Psoas muscle (tissue), 8 donors: ENCODE results near the gene FILIP1. TPM values are rescaled to one million over a fixed set of nuclear protein-coding genes. Genes with fewer than 3 reads are reported as not detected.

Experiments
- ATAC-seq, 4 donors: fragments of 200-7000 bp; cut with Tn5 transposase; one replicate each; pipeline ENCODE4 v1.9.1; 2020; ENCODE audit warnings: moderate library complexity in 3 of 4, mild to moderate bottlenecking in 2 of 4
- DNase-seq, 2 donors: peaks; one replicate each; pipeline ENCODE4 v3.0.0-alpha.2; 2020
- H3K27ac ChIP-seq: fragments of 200-600 bp; one replicate; pipeline ENCODE4 v1.8.0; 2022
- H3K27me3 ChIP-seq, 3 donors: fragments of 200-600 bp in 1 of 3; one replicate each; pipeline versions ENCODE4 v1.6.1 to v1.8.0; 2013 to 2022; ENCODE audit warnings: low read length in 2 of 3, mild to moderate bottlenecking in 2 of 3, moderate library complexity in 1 of 3; ENCODE audit not compliant: insufficient read depth in 3 of 3
- H3K36me3 ChIP-seq, 2 donors: fragments of 200-600 bp in 1 of 2; one replicate each; pipeline versions ENCODE4 v1.6.1 to v1.8.0; 2013 to 2022; ENCODE audit warnings: low read depth in 1 of 2, mild to moderate bottlenecking in 1 of 2, moderate library complexity in 1 of 2; ENCODE audit not compliant: insufficient read depth in 1 of 2
- H3K4me1 ChIP-seq: fragments of 200-600 bp; one replicate; pipeline ENCODE4 v1.8.0; 2022
- H3K4me3 ChIP-seq: fragments of 200-600 bp; one replicate; pipeline ENCODE4 v1.8.0; 2022; ENCODE audit warnings: mild to moderate bottlenecking
- H3K9me3 ChIP-seq: fragments of 200-600 bp; one replicate; pipeline ENCODE4 v1.8.0; 2022
- WGBS, 3 donors: extraction: QIAGEN DNeasy Blood & Tissue Kit; methylation state at CpG; one replicate each; pipeline versions ENCODE4 v1.1.6 to v1.1.7; 2013; 5-methylcytosine and 5-hydroxymethylcytosine counted together
- intact Hi-C, 2 donors: fragments of 100-400 bp; cut with DNase I; formaldehyde crosslinking; loops; one replicate each; pipeline versions ENCODE4 v1.11.0 to v1.14.2; 2022
- long read RNA-seq, 2 donors: library from polyadenylated mRNA; unstranded; transcript quantifications; one replicate each; pipeline ENCODE4 v2.0.0, GENCODE V29; 2021
- polyA plus RNA-seq, 3 donors: library from polyadenylated mRNA; stranded (reverse); fragments of 200-250 nt; gene quantifications; one replicate each; pipeline ENCODE4 v1.2.3, GENCODE V29; 2013
- total RNA-seq, 4 donors: library from RNA; stranded (reverse); fragmentation: NEBNext Ultra II Directional in 2 of 4; extraction: Animal tissue kit (Norgen Biotek cat#: 25700) in 2 of 4; gene quantifications; one replicate each; pipeline versions ENCODE4 v1.2.1 to v1.2.4, GENCODE V29; 2021 to 2023
- TF ChIP-seq, protein P1 (sequence below): fragments of 200-600 bp; IDR thresholded peaks from one replicate; pipeline ENCODE4 v1.8.0; 2022; ENCODE audit warnings: antibody characterized with exemption
- donor health status: healthy with polysubstance abuse.
- donor health status: DM: no; HTN: no; CAD: no; lungs with moderate emphysema.
- donor health status: Bipolar disorder and iron deficiency.
- donor health status: healthy.
- donor health status: DM: yes; HTN: yes; CAD: no.
- donor health status: DM: no; HTN: no; CAD: no.
- donor health status: DM: no; HTN: no; CAD: no.
- donor health status: DM: yes; HTN: yes; CAD: no.

FILIP1 gene, protein sequence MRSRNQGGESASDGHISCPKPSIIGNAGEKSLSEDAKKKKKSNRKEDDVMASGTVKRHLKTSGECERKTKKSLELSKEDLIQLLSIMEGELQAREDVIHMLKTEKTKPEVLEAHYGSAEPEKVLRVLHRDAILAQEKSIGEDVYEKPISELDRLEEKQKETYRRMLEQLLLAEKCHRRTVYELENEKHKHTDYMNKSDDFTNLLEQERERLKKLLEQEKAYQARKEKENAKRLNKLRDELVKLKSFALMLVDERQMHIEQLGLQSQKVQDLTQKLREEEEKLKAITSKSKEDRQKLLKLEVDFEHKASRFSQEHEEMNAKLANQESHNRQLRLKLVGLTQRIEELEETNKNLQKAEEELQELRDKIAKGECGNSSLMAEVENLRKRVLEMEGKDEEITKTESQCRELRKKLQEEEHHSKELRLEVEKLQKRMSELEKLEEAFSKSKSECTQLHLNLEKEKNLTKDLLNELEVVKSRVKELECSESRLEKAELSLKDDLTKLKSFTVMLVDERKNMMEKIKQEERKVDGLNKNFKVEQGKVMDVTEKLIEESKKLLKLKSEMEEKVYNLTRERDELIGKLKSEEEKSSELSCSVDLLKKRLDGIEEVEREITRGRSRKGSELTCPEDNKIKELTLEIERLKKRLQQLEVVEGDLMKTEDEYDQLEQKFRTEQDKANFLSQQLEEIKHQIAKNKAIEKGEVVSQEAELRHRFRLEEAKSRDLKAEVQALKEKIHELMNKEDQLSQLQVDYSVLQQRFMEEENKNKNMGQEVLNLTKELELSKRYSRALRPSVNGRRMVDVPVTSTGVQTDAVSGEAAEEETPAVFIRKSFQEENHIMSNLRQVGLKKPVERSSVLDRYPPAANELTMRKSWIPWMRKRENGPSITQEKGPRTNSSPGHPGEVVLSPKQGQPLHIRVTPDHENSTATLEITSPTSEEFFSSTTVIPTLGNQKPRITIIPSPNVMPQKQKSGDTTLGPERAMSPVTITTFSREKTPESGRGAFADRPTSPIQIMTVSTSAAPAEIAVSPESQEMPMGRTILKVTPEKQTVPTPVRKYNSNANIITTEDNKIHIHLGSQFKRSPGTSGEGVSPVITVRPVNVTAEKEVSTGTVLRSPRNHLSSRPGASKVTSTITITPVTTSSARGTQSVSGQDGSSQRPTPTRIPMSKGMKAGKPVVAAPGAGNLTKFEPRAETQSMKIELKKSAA (N-terminal part only)
- 100 to 1,000 TPM in 1 of 4 donors, 10 to 100 TPM in 3; 71.5 to 129 (median 87.1) TPM for total RNA-seq
- 10 to 100 TPM in 2 of 3 donors, 1 to 10 TPM in 1; 2.8 to 32.4 (median 20.1) TPM for polyA plus RNA-seq
- long read RNA-seq, donor 1, full-length matches to known transcripts: 1 of 38 reads
- long read RNA-seq, donor 1, partial matches to known transcripts: 26 of 38 reads
- long read RNA-seq, donor 1, other reads (novel, unspliced or antisense): 11 of 38 reads
- long read RNA-seq, donor 2, partial matches to known transcripts: 43 of 71 reads
- long read RNA-seq, donor 2, other reads (novel, unspliced or antisense): 28 of 71 reads

DNA sequence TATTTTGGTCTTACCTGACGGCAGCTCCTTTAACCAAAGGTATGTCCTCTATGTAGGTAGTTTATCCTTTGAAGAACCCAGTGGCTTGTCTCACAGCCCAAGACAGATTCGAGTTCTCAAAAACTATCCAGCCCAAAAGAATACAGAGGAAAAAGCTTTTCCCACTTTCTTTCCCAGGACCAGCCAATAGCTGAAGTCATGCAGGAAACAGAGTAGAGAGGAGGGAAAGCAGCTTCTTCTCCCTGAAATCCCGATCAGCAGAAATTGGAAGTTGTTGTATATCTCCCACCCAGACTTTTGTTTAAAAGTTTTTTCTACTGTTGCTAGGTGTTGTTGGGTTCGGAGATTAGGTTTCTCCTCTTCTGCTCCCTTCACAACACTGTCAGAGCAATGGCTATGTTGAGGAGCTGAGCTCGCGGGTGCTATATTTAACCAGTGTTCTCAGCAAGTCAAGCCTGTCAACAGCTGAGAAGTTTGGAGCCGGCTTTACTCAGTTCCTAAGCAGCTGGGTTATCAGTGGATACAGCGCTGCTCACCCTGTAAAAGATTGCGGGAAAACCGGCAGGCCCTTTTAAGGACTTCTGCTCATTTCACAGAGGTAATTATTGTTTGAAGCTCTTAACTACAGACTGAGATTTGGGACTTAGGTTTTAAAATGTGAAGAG lies at the start of gene FILIP1:
Gene FILIP1, minus strand, starts transcription at position 401 of the 665 bp plus-strand sequence. CDS start 78,828 bp downstream, outside the sequence.
- no peaks in the 10 kb centered on the region for H3K27me3 ChIP-seq
- H3K4me1 ChIP-seq: peaks cover 46% of the 10 kb centered on the region
- WGBS, 3 donors: 3 to 4% (median 4%) methylated on average over 10 of the region's 10 CpGs
- peak within 1 kb of the TSS; percentile 97 for H3K27ac ChIP-seq
- intact Hi-C loops: loop anchor here (5.0 kb wide), 2 partner anchors 56 to 116 kb away; no protein-coding TSS in a partner anchor
- ATAC-seq (peak; percentile 92 to 98 (median 94)), DNase-seq (peak; percentile 43 to 81)
- no peaks in the 10 kb centered on the region for H3K36me3 ChIP-seq
- no peaks in the 10 kb centered on the region for H3K9me3 ChIP-seq
- TF ChIP-seq, protein P1, sequence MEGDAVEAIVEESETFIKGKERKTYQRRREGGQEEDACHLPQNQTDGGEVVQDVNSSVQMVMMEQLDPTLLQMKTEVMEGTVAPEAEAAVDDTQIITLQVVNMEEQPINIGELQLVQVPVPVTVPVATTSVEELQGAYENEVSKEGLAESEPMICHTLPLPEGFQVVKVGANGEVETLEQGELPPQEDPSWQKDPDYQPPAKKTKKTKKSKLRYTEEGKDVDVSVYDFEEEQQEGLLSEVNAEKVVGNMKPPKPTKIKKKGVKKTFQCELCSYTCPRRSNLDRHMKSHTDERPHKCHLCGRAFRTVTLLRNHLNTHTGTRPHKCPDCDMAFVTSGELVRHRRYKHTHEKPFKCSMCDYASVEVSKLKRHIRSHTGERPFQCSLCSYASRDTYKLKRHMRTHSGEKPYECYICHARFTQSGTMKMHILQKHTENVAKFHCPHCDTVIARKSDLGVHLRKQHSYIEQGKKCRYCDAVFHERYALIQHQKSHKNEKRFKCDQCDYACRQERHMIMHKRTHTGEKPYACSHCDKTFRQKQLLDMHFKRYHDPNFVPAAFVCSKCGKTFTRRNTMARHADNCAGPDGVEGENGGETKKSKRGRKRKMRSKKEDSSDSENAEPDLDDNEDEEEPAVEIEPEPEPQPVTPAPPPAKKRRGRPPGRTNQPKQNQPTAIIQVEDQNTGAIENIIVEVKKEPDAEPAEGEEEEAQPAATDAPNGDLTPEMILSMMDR: no peak
- peak within 1 kb of the TSS; percentile 80 for H3K4me3 ChIP-seq

DNA sequence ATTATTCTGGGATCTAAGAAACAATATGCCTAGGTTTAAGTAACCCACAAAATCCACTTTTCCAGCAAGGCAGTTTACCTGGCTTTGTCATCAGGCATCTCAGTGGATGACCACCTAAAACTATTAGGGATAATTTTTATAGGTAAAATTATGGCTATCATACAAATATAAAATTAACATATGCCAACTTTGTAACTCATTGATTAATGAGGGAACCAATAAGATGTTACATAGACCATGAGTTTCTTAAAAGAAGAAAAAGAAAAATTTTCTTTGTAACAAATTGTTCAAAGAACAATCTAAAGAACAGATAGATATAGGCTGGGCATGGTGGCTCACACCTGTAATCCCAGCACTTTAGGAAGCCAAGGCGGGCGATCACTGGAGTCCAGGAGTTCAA lies 49.7 kb upstream of the FILIP1 start:
- TF ChIP-seq, protein P1: no peak
- 82 to 100% (median 94%) methylated on average over 2 of the region's 2 CpGs for WGBS, 3 donors

DNA sequence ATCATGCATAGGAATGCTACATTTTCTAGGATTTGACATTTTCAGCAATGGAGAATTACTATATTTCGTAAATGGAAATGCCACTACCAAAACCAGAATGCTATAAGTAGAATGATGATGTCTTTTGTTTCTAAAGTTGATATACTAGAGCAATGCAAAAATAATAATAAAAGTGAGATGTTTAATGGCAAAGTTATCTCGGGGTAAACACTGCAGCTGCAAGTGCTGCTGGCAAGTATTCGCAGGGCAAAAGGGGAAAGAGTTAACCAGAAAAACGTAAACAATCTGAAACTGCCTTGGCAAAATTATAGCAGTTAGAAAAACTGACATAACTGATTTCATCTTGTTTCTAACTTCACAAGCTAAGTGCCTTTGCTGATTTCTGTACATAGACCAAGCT lies 45.5 kb upstream of the FILIP1 start:
- DNase-seq (no peak), ATAC-seq (no peak)
- H3K27ac ChIP-seq: no peak overlapping the region
- no peaks in the 10 kb centered on the region for H3K36me3 ChIP-seq
- no peaks in the 10 kb centered on the region for H3K9me3 ChIP-seq
- H3K4me3 ChIP-seq: no peak overlapping the region
- intact Hi-C loops: no loop called here
- 81 to 87% (median 85%) methylated on average over 4 of the region's 4 CpGs for WGBS, 3 donors
- H3K27me3 ChIP-seq: no peaks in the 10 kb centered on the region
- TF ChIP-seq, protein P1: no peak
- no peaks in the 10 kb centered on the region for H3K4me1 ChIP-seq

More for the DNA sequence above, 49.7 kb upstream of the FILIP1 start:
- H3K27me3 ChIP-seq: no peaks in the 10 kb centered on the region
- ATAC-seq (no peak), DNase-seq (no peak)
- H3K4me3 ChIP-seq: no peak overlapping the region
- H3K36me3 ChIP-seq: no peaks in the 10 kb centered on the region
- H3K4me1 ChIP-seq: no peaks in the 10 kb centered on the region
- intact Hi-C loops: no loop called here
- no peaks in the 10 kb centered on the region for H3K9me3 ChIP-seq
- no peak overlapping the region for H3K27ac ChIP-seq

DNA sequence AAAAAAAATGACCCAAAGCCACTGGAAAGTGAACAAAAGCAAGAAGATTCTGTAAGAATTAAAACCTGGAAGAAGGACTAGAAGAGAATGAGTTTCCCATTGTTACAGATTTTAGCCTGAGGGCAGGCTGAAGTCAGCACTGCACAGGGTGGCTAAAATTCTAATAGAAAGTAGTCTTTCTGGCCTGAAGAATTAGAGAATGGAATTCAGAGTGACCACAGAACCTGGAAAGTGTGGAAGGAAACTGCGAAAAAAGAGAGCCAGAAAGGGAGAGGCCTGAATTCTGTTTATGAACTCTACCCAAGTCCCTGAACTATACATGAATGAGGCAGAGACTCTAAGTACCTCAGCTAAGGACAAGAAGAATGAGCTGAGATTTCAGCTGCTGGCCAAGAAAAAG lies 38.9 kb upstream of the FILIP1 start:
- Histone ChIP-seq H3K9me3 (no peaks in the 10 kb centered on the region), H3K4me3 (no peak overlapping the region), H3K4me1 (no peaks in the 10 kb centered on the region), H3K27me3 (no peaks in the 10 kb centered on the region), H3K27ac (no peak overlapping the region), H3K36me3 (no peaks in the 10 kb centered on the region)
- 89 to 90% (median 90%) methylated on average over 1 of the region's 1 CpG for WGBS, 3 donors
- DNase-seq (no peak), ATAC-seq (no peak)
- TF ChIP-seq, protein P1: no peak
- intact Hi-C loops: no loop called here
